ENCODE measurements around the gene LRMDA. TPM values are rescaled to one million over a fixed set of nuclear protein-coding genes. Genes with fewer than 3 reads are reported as not detected.

LRMDA gene
- total and polyA plus RNA-seq, 2 donors (not counting 1 experiment from before 2014, with no cell fraction given) = 0.12 TPM; not detected in 1

- H3K27me3 ChIP-seq (replicated peaks in 1 of 4; ENCODE audit: control extremely low read depth in 1 of 4, control insufficient read depth in 3 of 4, insufficient read depth in 4 of 4, low read length in 3 of 4) = no peaks in the 10 kb centered on the region
- DNase-seq = no peak
- H3K9me3 Mint-ChIP-seq (ENCODE audit: insufficient read depth) = peaks cover 3% of the 10 kb centered on the region
- no peak overlapping the region for H3K4me2 ChIP-seq (replicated peaks; ENCODE audit: low read depth, low read length, poor library complexity, severe bottlenecking)
- H3K4me1 ChIP-seq (ENCODE audit: control insufficient read depth in 2 of 2, insufficient read depth in 2 of 2, low read length in 2 of 2) = no peaks in the 10 kb centered on the region
- H3K4me3 ChIP-seq (ENCODE audit: control extremely low read depth in 1 of 5, extremely low read depth in 1 of 5, insufficient read depth in 1 of 5, low read depth in 2 of 5, low read length in 4 of 5) = no peak overlapping the region
- H3K79me2 ChIP-seq (ENCODE audit: control insufficient read depth, insufficient read depth, low read length) = no peaks in the 10 kb centered on the region
- ChIA-PET POLR2A (no interaction called here), CTCF (no interaction called here)
- ATAC-seq (ENCODE audit: low read depth) = no peak
- H4K20me1 ChIP-seq (ENCODE audit: control insufficient read depth, insufficient read depth, low read length, poor library complexity, severe bottlenecking) = no peaks in the 10 kb centered on the region
- H3K27me3 Mint-ChIP-seq = peaks cover 9% of the 10 kb centered on the region
- no peaks in the 10 kb centered on the region for H3K36me3 ChIP-seq (replicated peaks in 1 of 2; ENCODE audit: control extremely low read depth in 1 of 2, control insufficient read depth in 1 of 2, extremely low read depth in 1 of 2, insufficient read depth in 2 of 2, low read length in 1 of 2)
- H3K27ac Mint-ChIP-seq = no peak overlapping the region
- H3K9ac ChIP-seq (ENCODE audit: low read length) = no peak overlapping the region
- WGBS (ENCODE audit: insufficient coverage) = 80% methylated on average over 1 of the region's 2 CpGs
- H2AFZ ChIP-seq (ENCODE audit: insufficient read depth, low read depth, low read length, poor library complexity, severe bottlenecking) = no peak overlapping the region
- no peaks in the 10 kb centered on the region for H3K9me3 ChIP-seq (ENCODE audit: control extremely low read depth in 1 of 3, control insufficient read depth in 2 of 3, insufficient read depth in 1 of 3, low read length in 2 of 3)
- H3K4me3 Mint-ChIP-seq = no peak overlapping the region
- TF ChIP-seq EZH2 (IDR thresholded peaks at IDR 0.05; ENCODE audit: borderline replicate concordance, insufficient read depth, low read depth, low read length, poor library complexity, severe bottlenecking) (no peak), CTCF (IDR thresholded peaks at IDR 0.05) (no peak)
- no peak overlapping the region for H3K27ac ChIP-seq (ENCODE audit: low read length in 2 of 2)
- H3K4me1 Mint-ChIP-seq = no peaks in the 10 kb centered on the region
- intact Hi-C loops (cut with micrococcal nuclease) = no loop called here
Measured at GRCh38 chr10:76577455-76577854, 1146.0 kb downstream of the LRMDA start.

- H3K4me1 Mint-ChIP-seq = no peaks in the 10 kb centered on the region
- Histone ChIP-seq H3K4me1 (ENCODE audit: control insufficient read depth in 2 of 2, insufficient read depth in 2 of 2, low read length in 2 of 2) (no peaks in the 10 kb centered on the region), H3K27ac (ENCODE audit: low read length in 2 of 2) (no peak overlapping the region), H3K36me3 (replicated peaks in 1 of 2; ENCODE audit: control extremely low read depth in 1 of 2, control insufficient read depth in 1 of 2, extremely low read depth in 1 of 2, insufficient read depth in 2 of 2, low read length in 1 of 2) (no peaks in the 10 kb centered on the region), H2AFZ (ENCODE audit: insufficient read depth, low read depth, low read length, poor library complexity, severe bottlenecking) (no peak overlapping the region), H3K9me3 (ENCODE audit: control extremely low read depth in 1 of 3, control insufficient read depth in 2 of 3, insufficient read depth in 1 of 3, low read length in 2 of 3) (no peaks in the 10 kb centered on the region), H3K4me3 (ENCODE audit: control extremely low read depth in 1 of 5, extremely low read depth in 1 of 5, insufficient read depth in 1 of 5, low read depth in 2 of 5, low read length in 4 of 5) (no peak overlapping the region), H3K79me2 (ENCODE audit: control insufficient read depth, insufficient read depth, low read length) (no peaks in the 10 kb centered on the region), H3K9ac (ENCODE audit: low read length) (no peak overlapping the region), H3K27me3 (replicated peaks in 1 of 4; ENCODE audit: control extremely low read depth in 1 of 4, control insufficient read depth in 3 of 4, insufficient read depth in 4 of 4, low read length in 3 of 4) (no peaks in the 10 kb centered on the region), H4K20me1 (ENCODE audit: control insufficient read depth, insufficient read depth, low read length, poor library complexity, severe bottlenecking) (no peaks in the 10 kb centered on the region), H3K4me2 (replicated peaks; ENCODE audit: low read depth, low read length, poor library complexity, severe bottlenecking) (no peak overlapping the region)
- ChIA-PET CTCF (no interaction called here), POLR2A (no interaction called here)
- H3K9me3 Mint-ChIP-seq (ENCODE audit: insufficient read depth) = no peaks in the 10 kb centered on the region
- no peak for DNase-seq
- WGBS (ENCODE audit: insufficient coverage) = no CpG with 5 or more reads among the region's 4 CpGs
- H3K27ac Mint-ChIP-seq = no peak overlapping the region
- no peak for ATAC-seq (ENCODE audit: low read depth)
- no peak for TF ChIP-seq EZH2 (IDR thresholded peaks at IDR 0.05; ENCODE audit: borderline replicate concordance, insufficient read depth, low read depth, low read length, poor library complexity, severe bottlenecking)
- TF ChIP-seq CTCF (IDR thresholded peaks at IDR 0.05) = no peak
- intact Hi-C loops (cut with micrococcal nuclease) = no loop called here
- H3K27me3 Mint-ChIP-seq = peaks cover 6% of the 10 kb centered on the region
- no peak overlapping the region for H3K4me3 Mint-ChIP-seq
Measured at GRCh38 chr10:76581506-76582256, 1150.3 kb downstream of the LRMDA start.
